Endodermal cell (in vitro differentiated cells): ENCODE results near the gene PIEZO2. TPM values are rescaled to one million over a fixed set of nuclear protein-coding genes. Genes with fewer than 3 reads are reported as not detected.

Experiments used
- DNase-seq: peaks from one replicate; pipeline ENCODE4 v3.0.0-alpha.2; 2017
- H3K27ac ChIP-seq: 2 replicates; pipeline ENCODE4 v1.5.1; 2013; ENCODE audit warnings: mild to moderate bottlenecking, low read depth, low read length, moderate library complexity
- H3K27me3 ChIP-seq: 2 replicates; pipeline ENCODE4 v1.6.1; 2013; ENCODE audit warnings: mild to moderate bottlenecking, low read length, moderate library complexity; ENCODE audit not compliant: insufficient read depth, control insufficient read depth, poor library complexity, severe bottlenecking
- H3K36me3 ChIP-seq: 2 replicates; pipeline ENCODE4 v1.7.0; 2013; ENCODE audit warnings: mild to moderate bottlenecking, low read length, moderate library complexity; ENCODE audit not compliant: control insufficient read depth, insufficient read depth
- H3K4me1 ChIP-seq: one replicate; pipeline ENCODE4 v1.7.0; 2013; ENCODE audit warnings: low read length; ENCODE audit not compliant: control insufficient read depth, insufficient read depth
- H3K4me3 ChIP-seq: 2 replicates; pipeline ENCODE4 v1.5.1; 2013; ENCODE audit warnings: mild to moderate bottlenecking, low read length, moderate library complexity
- H3K9ac ChIP-seq: 2 replicates; pipeline ENCODE4 v1.6.1; 2013; ENCODE audit warnings: mild to moderate bottlenecking, low read length, moderate library complexity; ENCODE audit not compliant: poor library complexity, severe bottlenecking; ENCODE audit errors: extremely low read depth
- H3K9me3 ChIP-seq: 2 replicates; pipeline ENCODE4 v1.6.1; 2013; ENCODE audit warnings: mild to moderate bottlenecking, low read length, moderate library complexity; ENCODE audit not compliant: control insufficient read depth
- H3K27ac Mint-ChIP-seq: 2 replicates; pipeline ENCODE4 v1.8.0; 2020; ENCODE audit warnings: mixed read lengths
- H3K27me3 Mint-ChIP-seq: 2 replicates; pipeline ENCODE4 v1.8.0; 2021; ENCODE audit warnings: mild to moderate bottlenecking, mixed read lengths; ENCODE audit not compliant: insufficient read depth
- H3K36me3 Mint-ChIP-seq: 2 replicates; pipeline ENCODE4 v1.8.0; 2020; ENCODE audit warnings: low read depth, mixed read lengths
- H3K4me1 Mint-ChIP-seq: 2 replicates; pipeline ENCODE4 v1.8.0; 2020; ENCODE audit warnings: mixed read lengths
- H3K4me3 Mint-ChIP-seq: 2 replicates; pipeline ENCODE4 v1.8.0; 2020; ENCODE audit warnings: mild to moderate bottlenecking, moderate library complexity, mixed read lengths
- H3K9me3 Mint-ChIP-seq: 2 replicates; pipeline ENCODE4 v1.8.0; 2020; ENCODE audit warnings: mild to moderate bottlenecking, mixed read lengths
- CTCF ChIP-seq: fragments of 200-600 bp; sonication (generic); conservative IDR thresholded peaks from 2 replicates; pipeline ENCODE4 v1.5.0; 2021; ENCODE audit warnings: antibody characterized with exemption, mild to moderate bottlenecking
- WGBS, 2 experiments: methylation state at CpG; one replicate each; pipeline versions ENCODE4 v1.1.5 to v1.1.7; 2013; ENCODE audit warnings: missing lambda C conversion rate in 2 of 2, mixed read lengths in 1 of 2; ENCODE audit not compliant: insufficient coverage in 1 of 2, insufficient read length in 1 of 2; 5-methylcytosine and 5-hydroxymethylcytosine counted together
- total RNA-seq, 2 donors: library from RNA; stranded (reverse); fragmentation: NEBNext Ultra II Directional in 1 of 2; extraction: Animal tissue kit (Norgen Biotek cat#: 25700) in 1 of 2; gene quantifications; 2 replicates in 1 of 2; 3 replicates in 1 of 2; pipeline ENCODE4 v1.2.1, GENCODE V29; 2021

PIEZO2 gene
- total RNA-seq, 2 donors from 2014 or later: 7.3 to 12.1 TPM

GRCh38 chr18:11089931-11090715 lies 59.2 kb downstream of the PIEZO2 start:
- Histone ChIP-seq H3K4me1 (peaks cover 13% of the 10 kb centered on the region), H3K4me3 (no peak overlapping the region), H3K36me3 (no peaks in the 10 kb centered on the region), H3K27me3 (no peaks in the 10 kb centered on the region), H3K9me3 (no peaks in the 10 kb centered on the region), H3K9ac (no peak overlapping the region), H3K27ac (no peak overlapping the region)
- DNase-seq: no peak
- no peak for TF ChIP-seq CTCF
- Mint-ChIP-seq H3K27me3 (peaks cover 4% of the 10 kb centered on the region), H3K9me3 (no peaks in the 10 kb centered on the region), H3K4me3 (no peak overlapping the region), H3K4me1 (peaks cover 29% of the 10 kb centered on the region), H3K27ac (no peak overlapping the region), H3K36me3 (no peaks in the 10 kb centered on the region)
- 84 to 93% methylated on average over 6 to 9 of the region's 9 CpGs for WGBS, 2 experiments

- Mint-ChIP-seq H3K27ac (no peak overlapping the region), H3K4me1 (peaks cover 12% of the 10 kb centered on the region)
Measured at GRCh38 chr18:11081009-11081532, 68.3 kb downstream of the PIEZO2 start.

GRCh38 chr18:11078491-11078890 lies 70.9 kb downstream of the PIEZO2 start:
- DNase-seq: no peak
- H3K27me3 ChIP-seq: no peaks in the 10 kb centered on the region
- no peaks in the 10 kb centered on the region for H3K9me3 ChIP-seq
- Mint-ChIP-seq H3K27ac (no peak overlapping the region), H3K4me3 (no peak overlapping the region), H3K36me3 (no peaks in the 10 kb centered on the region), H3K9me3 (no peaks in the 10 kb centered on the region), H3K27me3 (peaks cover 3% of the 10 kb centered on the region), H3K4me1 (peaks cover 17% of the 10 kb centered on the region)
- peaks cover 3% of the 10 kb centered on the region for H3K36me3 ChIP-seq
- no peak overlapping the region for H3K27ac ChIP-seq
- H3K4me3 ChIP-seq: no peak overlapping the region
- H3K4me1 ChIP-seq: peaks cover 8% of the 10 kb centered on the region
- no peak for TF ChIP-seq CTCF
- whole genome bisulfite sequencing, 2 experiments: 89 to 96% methylated on average over 3 to 4 of the region's 4 CpGs
- no peak overlapping the region for H3K9ac ChIP-seq

More at GRCh38 chr18:11081009-11081532, 68.3 kb downstream of the PIEZO2 start:
- no peak for TF ChIP-seq CTCF
- DNase-seq: no peak
- Histone ChIP-seq H3K9me3 (no peaks in the 10 kb centered on the region), H3K27ac (no peak overlapping the region), H3K9ac (no peak overlapping the region), H3K4me3 (no peak overlapping the region), H3K4me1 (no peaks in the 10 kb centered on the region), H3K36me3 (peaks cover 3% of the 10 kb centered on the region), H3K27me3 (no peaks in the 10 kb centered on the region)
- WGBS, 2 experiments: 86 to 92% methylated on average over 2 of the region's 2 CpGs
- Mint-ChIP-seq H3K36me3 (no peaks in the 10 kb centered on the region), H3K27me3 (peaks cover 5% of the 10 kb centered on the region), H3K4me3 (no peak overlapping the region), H3K9me3 (no peaks in the 10 kb centered on the region)
